Measurements from ENCODE around the gene CLEC4C. TPM values are rescaled to one million over a fixed set of nuclear protein-coding genes. Genes with fewer than 3 reads are reported as not detected.

Gene CLEC4C
- total RNA-seq, 4 donors from 2014 or later: not detected

DNA sequence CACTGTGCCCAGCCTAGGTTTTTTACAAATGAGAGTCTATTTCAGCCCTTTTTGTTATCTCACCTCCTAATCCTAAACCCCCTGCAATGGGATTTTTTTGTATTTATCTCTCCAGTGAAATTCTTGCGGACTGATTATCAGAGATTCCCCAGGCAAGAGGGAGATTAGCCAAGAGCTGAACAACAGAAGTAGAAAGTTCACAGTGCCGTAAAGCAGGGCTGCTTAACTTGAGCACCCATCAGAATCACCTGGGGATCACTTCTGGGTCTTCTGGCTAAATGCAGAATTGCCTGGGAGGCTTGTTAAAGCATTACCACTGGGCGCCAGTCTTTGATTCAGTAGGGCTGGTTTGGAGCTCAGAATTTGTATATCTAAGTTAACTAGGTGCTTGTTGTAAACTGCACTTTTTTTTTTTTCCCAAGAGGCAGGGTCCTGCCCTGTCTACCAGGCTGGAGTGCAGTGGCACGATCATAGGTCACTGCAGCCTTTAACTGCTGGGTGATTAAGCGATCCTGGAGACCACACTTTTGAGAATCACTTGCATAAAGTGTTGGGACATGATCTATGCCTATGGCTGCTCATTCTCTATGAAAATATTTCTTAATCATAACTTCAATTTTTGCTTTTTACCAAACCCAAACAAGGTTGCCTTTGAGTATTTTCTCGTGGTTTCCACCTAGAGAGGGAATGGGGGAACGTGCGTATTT is 37.1 kb downstream of the CLEC4C start:
- no peak for DNase-seq
- H3K27me3 ChIP-seq: no peaks in the 10 kb centered on the region
- in situ Hi-C loops (cut with MboI; ENCODE audit: low pct_ligation_motif_present in 1 of 4, low pct_unique_long_range_greater_than_20kb in 1 of 4, low sequenced_read_pairs in 3 of 4): no loop called here
- H3K4me1 ChIP-seq: no peaks in the 10 kb centered on the region
- no peaks in the 10 kb centered on the region for H3K36me3 ChIP-seq
- no peak overlapping the region for H3K27ac ChIP-seq
- TF ChIP-seq EP300 (IDR thresholded peaks at IDR 0.05; ENCODE audit: low read depth): no peak
- TF ChIP-seq, protein P1, sequence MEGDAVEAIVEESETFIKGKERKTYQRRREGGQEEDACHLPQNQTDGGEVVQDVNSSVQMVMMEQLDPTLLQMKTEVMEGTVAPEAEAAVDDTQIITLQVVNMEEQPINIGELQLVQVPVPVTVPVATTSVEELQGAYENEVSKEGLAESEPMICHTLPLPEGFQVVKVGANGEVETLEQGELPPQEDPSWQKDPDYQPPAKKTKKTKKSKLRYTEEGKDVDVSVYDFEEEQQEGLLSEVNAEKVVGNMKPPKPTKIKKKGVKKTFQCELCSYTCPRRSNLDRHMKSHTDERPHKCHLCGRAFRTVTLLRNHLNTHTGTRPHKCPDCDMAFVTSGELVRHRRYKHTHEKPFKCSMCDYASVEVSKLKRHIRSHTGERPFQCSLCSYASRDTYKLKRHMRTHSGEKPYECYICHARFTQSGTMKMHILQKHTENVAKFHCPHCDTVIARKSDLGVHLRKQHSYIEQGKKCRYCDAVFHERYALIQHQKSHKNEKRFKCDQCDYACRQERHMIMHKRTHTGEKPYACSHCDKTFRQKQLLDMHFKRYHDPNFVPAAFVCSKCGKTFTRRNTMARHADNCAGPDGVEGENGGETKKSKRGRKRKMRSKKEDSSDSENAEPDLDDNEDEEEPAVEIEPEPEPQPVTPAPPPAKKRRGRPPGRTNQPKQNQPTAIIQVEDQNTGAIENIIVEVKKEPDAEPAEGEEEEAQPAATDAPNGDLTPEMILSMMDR (IDR thresholded peaks at IDR 0.05): no peak
- no peak for TF ChIP-seq POLR2AphosphoS5 (IDR thresholded peaks at IDR 0.05)
- no peak for TF ChIP-seq POLR2A (IDR thresholded peaks at IDR 0.05)
- H3K9me3 ChIP-seq: no peaks in the 10 kb centered on the region
- 66 to 67% methylated on average over 7 to 8 of the region's 8 CpGs for WGBS, 2 donors (ENCODE audit: low coverage in 1 of 2)
- intact Hi-C loops (cut with DNase I; ENCODE audit: low total_unique reads): no loop called here
- no peak overlapping the region for H3K4me3 ChIP-seq

DNA sequence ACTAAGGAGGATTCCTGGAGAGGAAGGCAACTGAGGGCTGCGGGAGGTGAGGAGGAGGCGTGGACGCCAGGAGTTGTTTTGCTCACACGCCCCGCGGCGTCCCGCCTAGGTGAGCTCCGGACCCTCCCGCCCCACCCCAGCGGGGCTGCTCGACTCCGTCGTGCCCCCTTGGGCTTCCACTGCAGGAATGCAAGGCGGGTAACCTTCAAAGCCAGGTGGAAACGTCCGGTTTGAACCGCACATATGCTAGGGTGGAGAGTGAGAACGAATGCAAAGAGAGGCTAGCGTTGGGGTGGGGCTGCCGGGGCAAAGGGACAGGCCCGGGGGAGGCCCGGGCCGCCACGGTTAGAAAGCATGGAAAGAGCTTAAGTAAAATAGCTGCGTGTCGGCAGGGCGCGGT is 41.3 kb downstream of the CLEC4C start:
- TF ChIP-seq EP300 (IDR thresholded peaks at IDR 0.05; ENCODE audit: low read depth) (no peak), POLR2AphosphoS5 (IDR thresholded peaks at IDR 0.05) (no peak), POLR2A (IDR thresholded peaks at IDR 0.05) (no peak)
- TF ChIP-seq, protein P1 (IDR thresholded peaks at IDR 0.05): no peak
- in situ Hi-C loops (cut with MboI; ENCODE audit: low pct_ligation_motif_present in 1 of 4, low pct_unique_long_range_greater_than_20kb in 1 of 4, low sequenced_read_pairs in 3 of 4): no loop called here
- H3K4me3 ChIP-seq: no peak overlapping the region
- no peak overlapping the region for H3K27ac ChIP-seq
- WGBS, 2 donors (ENCODE audit: low coverage in 1 of 2): 87 to 98% methylated on average over 9 to 29 of the region's 29 CpGs
- H3K4me1 ChIP-seq: no peaks in the 10 kb centered on the region
- intact Hi-C loops (cut with DNase I; ENCODE audit: low total_unique reads): no loop called here
- H3K27me3 ChIP-seq: no peaks in the 10 kb centered on the region
- DNase-seq: no peak
- no peaks in the 10 kb centered on the region for H3K9me3 ChIP-seq
- H3K36me3 ChIP-seq: no peaks in the 10 kb centered on the region

DNA sequence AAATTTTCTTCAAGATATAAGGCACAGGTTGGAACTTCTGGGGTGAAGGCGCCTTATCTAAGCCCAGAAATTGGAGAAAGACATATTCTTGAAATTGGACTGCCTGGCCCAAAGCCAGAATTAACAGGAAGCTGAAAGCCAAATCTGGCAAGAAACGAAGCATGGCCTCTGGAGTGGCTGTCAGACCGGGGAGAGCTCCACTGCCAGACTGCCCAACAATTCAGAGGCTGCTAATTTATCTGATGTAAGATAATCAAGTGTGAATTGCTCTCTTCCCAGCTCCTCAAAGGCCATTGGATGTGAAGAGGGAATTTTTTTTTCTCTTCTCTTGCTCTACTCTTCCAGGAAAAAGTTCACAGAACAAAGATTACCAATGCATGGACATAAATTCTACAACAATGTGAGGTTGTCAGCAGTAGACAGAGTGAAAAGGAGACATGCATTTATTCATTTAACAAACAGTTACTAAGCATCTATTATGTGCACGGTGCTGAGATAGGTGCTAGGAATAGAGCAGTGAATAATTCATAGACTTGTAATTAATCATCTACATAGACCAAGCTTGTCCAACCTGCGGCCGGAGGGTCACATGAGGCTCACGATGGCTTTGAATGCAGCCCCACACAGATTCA is 51.5 kb downstream of the CLEC4C start, which contains the start of gene GDF3:
Gene GDF3 (minus strand): TSS at position 210 of the 632 bp plus-strand sequence. CDS start 47 bp downstream, at position 163.
- WGBS, 2 donors (ENCODE audit: low coverage in 1 of 2): 44 to 61% methylated on average over 7 of the region's 7 CpGs
- Histone ChIP-seq H3K4me3 (no peak within 1 kb of the TSS), H3K27ac (no peak within 1 kb of the TSS), H3K9me3 (no peaks in the 10 kb centered on the region), H3K4me1 (no peaks in the 10 kb centered on the region), H3K27me3 (no peaks in the 10 kb centered on the region), H3K36me3 (no peaks in the 10 kb centered on the region)
- TF ChIP-seq, protein P1 (IDR thresholded peaks at IDR 0.05): no peak
- no peak for TF ChIP-seq POLR2A (IDR thresholded peaks at IDR 0.05)
- no peak for TF ChIP-seq EP300 (IDR thresholded peaks at IDR 0.05; ENCODE audit: low read depth)
- no peak for TF ChIP-seq POLR2AphosphoS5 (IDR thresholded peaks at IDR 0.05)
- no peak for DNase-seq
- in situ Hi-C loops (cut with MboI; ENCODE audit: low pct_ligation_motif_present in 1 of 4, low pct_unique_long_range_greater_than_20kb in 1 of 4, low sequenced_read_pairs in 3 of 4) (no loop called here), intact Hi-C loops (cut with DNase I; ENCODE audit: low total_unique reads) (no loop called here)

DNA sequence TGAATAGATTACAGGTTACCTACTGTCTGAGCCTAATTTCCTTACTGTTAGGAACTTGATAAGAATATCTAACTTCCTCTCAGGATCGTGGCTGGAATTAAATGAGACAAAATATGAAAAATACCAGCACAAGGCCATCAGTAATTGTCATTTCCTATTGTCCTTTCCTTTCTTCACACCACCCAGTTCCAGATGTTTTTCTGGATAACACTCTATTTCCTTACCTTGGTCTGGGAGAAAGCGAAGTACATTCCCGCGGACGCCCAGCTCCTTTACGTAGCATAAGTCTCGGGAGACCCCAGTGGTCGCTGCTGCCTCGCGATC is 52.0 kb downstream of the CLEC4C start:
- Histone ChIP-seq H3K4me3 (no peak overlapping the region), H3K36me3 (no peaks in the 10 kb centered on the region), H3K27ac (no peak overlapping the region), H3K9me3 (no peaks in the 10 kb centered on the region), H3K27me3 (no peaks in the 10 kb centered on the region), H3K4me1 (no peaks in the 10 kb centered on the region)
- intact Hi-C loops (cut with DNase I; ENCODE audit: low total_unique reads) (no loop called here), in situ Hi-C loops (cut with MboI; ENCODE audit: low pct_ligation_motif_present in 1 of 4, low pct_unique_long_range_greater_than_20kb in 1 of 4, low sequenced_read_pairs in 3 of 4) (no loop called here)
- TF ChIP-seq POLR2A (IDR thresholded peaks at IDR 0.05) (no peak), POLR2AphosphoS5 (IDR thresholded peaks at IDR 0.05) (no peak), EP300 (IDR thresholded peaks at IDR 0.05; ENCODE audit: low read depth) (no peak)
- TF ChIP-seq, protein P1 (IDR thresholded peaks at IDR 0.05): no peak
- no peak for DNase-seq
- 54 to 60% methylated on average over 10 of the region's 10 CpGs for WGBS, 2 donors (ENCODE audit: low coverage in 1 of 2)

All from transverse colon (tissue), 4 donors.